SK-N-SH (cell line): ENCODE results near the gene SPOP. TPM values are rescaled to one million over a fixed set of nuclear protein-coding genes. Genes with fewer than 3 reads are reported as not detected.
A peak's percentile ranks its signal among the peaks of the same experiment; 100 is the strongest.

Experiments used
- CTCF ChIA-PET: fragments of 300-600, 350-600 bp; formaldehyde crosslinking; extraction: SDS; loops from one replicate; lab custom pipeline; 2021; lab: Yijun Ruan, JAX
- POLR2A ChIA-PET: fragments of 350-600 bp; sonication (Branson Sonifier 250); formaldehyde crosslinking; extraction: SDS; loops from one replicate; lab custom pipeline; 2020; ENCODE audit warnings: antibody characterized with exemption, inconsistent platforms; lab: Yijun Ruan, JAX
- DNase-seq: peaks from one replicate; pipeline ENCODE4 v3.0.0; 2012
- H2AFZ ChIP-seq: fragments of 200-600 bp; sonication (generic); 2 replicates; pipeline ENCODE4 v1.8.1; 2016; ENCODE audit warnings: antibody characterized with exemption, mild to moderate bottlenecking, low read depth
- H3F3A ChIP-seq: fragments of 200-600 bp; sonication (generic); replicated peaks from 2 replicates; pipeline ENCODE3; 2016; ENCODE audit warnings: antibody characterized with exemption, mild to moderate bottlenecking; ENCODE audit not compliant: insufficient read depth
- H3K27ac ChIP-seq, 2 experiments: fragments of 200-500 bp in 1 of 2; fragments of 200-600 bp in 1 of 2; sonication (Bioruptor generic) in 1 of 2; sonication (generic), shearing (Covaris generic) in 1 of 2; 2 replicates each; pipeline versions ENCODE4 v1.5.1 to v1.6.1; 2014 to 2016; ENCODE audit warnings: low read depth in 2 of 2, inconsistent platforms in 1 of 2, low read length in 1 of 2, mild to moderate bottlenecking in 1 of 2, mixed read lengths in 1 of 2
- H3K27me3 ChIP-seq: fragments of 200-600 bp; sonication (generic), shearing (Covaris generic); 2 replicates; pipeline ENCODE4 v1.6.1; 2016; ENCODE audit warnings: mixed run types; ENCODE audit not compliant: insufficient read depth
- H3K36me3 ChIP-seq, 2 experiments: fragments of 200-500 bp in 1 of 2; fragments of 200-600 bp in 1 of 2; sonication (Bioruptor generic) in 1 of 2; sonication (generic) in 1 of 2; replicated peaks in 1 of 2; 2 replicates each; pipeline versions ENCODE3 to v1.5.1; 2014 to 2016; ENCODE audit warnings: low read length in 1 of 2, mild to moderate bottlenecking in 1 of 2; ENCODE audit not compliant: insufficient read depth in 2 of 2, control insufficient read depth in 1 of 2
- H3K4me1 ChIP-seq, 2 experiments: fragments of 200-500 bp in 1 of 2; fragments of 200-600 bp in 1 of 2; sonication (Bioruptor generic) in 1 of 2; sonication (generic), shearing (Covaris generic) in 1 of 2; 2 replicates each; pipeline versions ENCODE4 v1.5.1 to v1.6.1; 2014 to 2016; ENCODE audit warnings: low read depth in 1 of 2, low read length in 1 of 2, mixed run types in 1 of 2; ENCODE audit not compliant: insufficient read depth in 2 of 2, control insufficient read depth in 1 of 2
- H3K4me2 ChIP-seq: fragments of 200-600 bp; sonication (generic), shearing (Covaris generic); 2 replicates; pipeline ENCODE4 v1.6.1; 2017; ENCODE audit warnings: mixed run types
- H3K4me3 ChIP-seq, 2 experiments: fragments of 200-500 bp in 1 of 2; fragments of 200-600 bp in 1 of 2; sonication (Bioruptor generic) in 1 of 2; sonication (generic), shearing (Covaris generic) in 1 of 2; 2 replicates each; pipeline versions ENCODE4 v1.5.1 to v1.8.1; 2014 to 2016; ENCODE audit warnings: low read depth in 2 of 2, inconsistent platforms in 1 of 2, low read length in 1 of 2, mild to moderate bottlenecking in 1 of 2, mixed read lengths in 1 of 2, moderate library complexity in 1 of 2
- H3K79me2 ChIP-seq: fragments of 200-600 bp; sonication (generic); 2 replicates; pipeline ENCODE4 v1.8.1; 2017; ENCODE audit warnings: mild to moderate bottlenecking; ENCODE audit not compliant: insufficient read depth
- H3K9ac ChIP-seq: fragments of 200-600 bp; sonication (generic); 2 replicates; pipeline ENCODE4 v1.6.1; 2017; ENCODE audit warnings: mixed run types
- H3K9me2 ChIP-seq: fragments of 200-600 bp; sonication (generic); 2 replicates; pipeline ENCODE4 v1.6.1; 2017; ENCODE audit warnings: mixed run types
- H3K9me3 ChIP-seq: fragments of 200-600 bp; sonication (generic); 2 replicates; pipeline ENCODE4 v1.6.1; 2017; ENCODE audit warnings: mixed run types, mild to moderate bottlenecking, moderate library complexity
- H4K20me1 ChIP-seq: fragments of 200-600 bp; sonication (generic); 2 replicates; pipeline ENCODE4 v1.6.1; 2017; ENCODE audit warnings: mild to moderate bottlenecking, mixed run types; ENCODE audit not compliant: insufficient read depth
- ELF1 ChIP-seq: IDR thresholded peaks from 2 replicates; pipeline ENCODE4 v1.4.0; 2012
- EP300 ChIP-seq, 2 experiments: IDR thresholded peaks; 2 replicates each; pipeline versions ENCODE4 v1.4.0 to v1.6.1; 2012; ENCODE audit warnings: borderline replicate concordance in 1 of 2, low read depth in 1 of 2, low read length in 1 of 2
- EZH2phosphoT487 ChIP-seq: fragments of 200-600 bp; sonication (generic); IDR thresholded peaks from 2 replicates; pipeline ENCODE4 v1.6.1; 2017; ENCODE audit warnings: low read depth, mixed run types, mild to moderate bottlenecking, antibody characterized with exemption, moderate library complexity, borderline replicate concordance
- FOSL2 ChIP-seq: IDR thresholded peaks from 2 replicates; pipeline ENCODE4 v1.4.0; 2012; ENCODE audit warnings: low read depth, mild to moderate bottlenecking, moderate library complexity, borderline replicate concordance
- FOXJ3 ChIP-seq: sonication (generic); formaldehyde crosslinking; IDR thresholded peaks from 2 replicates; pipeline ENCODE4 v1.5.1; 2020; ENCODE audit warnings: mild to moderate bottlenecking, missing genetic modification reagents
- GABPA ChIP-seq: IDR thresholded peaks from 2 replicates; pipeline ENCODE4 v1.4.0; 2012; ENCODE audit warnings: low read depth, mild to moderate bottlenecking
- GATA2 ChIP-seq: sonication (generic); formaldehyde crosslinking; IDR thresholded peaks from 2 replicates; pipeline ENCODE4 v1.5.0; 2020; ENCODE audit warnings: mild to moderate bottlenecking, missing genetic modification reagents
- JUND ChIP-seq: IDR thresholded peaks from 2 replicates; pipeline ENCODE4 v1.4.0; 2012
- MEF2A ChIP-seq: IDR thresholded peaks from 2 replicates; pipeline ENCODE4 v1.4.0; 2012; ENCODE audit warnings: low read depth, borderline replicate concordance
- RAD21 ChIP-seq: IDR thresholded peaks from 2 replicates; pipeline ENCODE4 v1.6.1; 2012; ENCODE audit warnings: mild to moderate bottlenecking, low read length
- RCOR1 ChIP-seq: fragments of 150-350 bp; IDR thresholded peaks from 2 replicates; pipeline ENCODE4 v1.6.1; 2017; ENCODE audit warnings: antibody characterized with exemption, low read length
- TAF1 ChIP-seq: IDR thresholded peaks from 2 replicates; pipeline ENCODE4 v1.6.1; 2012; ENCODE audit warnings: low read depth, mild to moderate bottlenecking, low read length, moderate library complexity, borderline replicate concordance
- TEAD4 ChIP-seq: IDR thresholded peaks from 2 replicates; pipeline ENCODE4 v1.4.0; 2012; ENCODE audit warnings: mild to moderate bottlenecking, borderline replicate concordance; ENCODE audit not compliant: insufficient read depth
- YY1 ChIP-seq: IDR thresholded peaks from 2 replicates; pipeline ENCODE4 v1.4.0; 2012; ENCODE audit warnings: low read depth, mild to moderate bottlenecking
- WGBS: methylation state at CpG from one replicate; pipeline ENCODE4 v1.1.6; 2017; ENCODE audit warnings: low lambda C conversion rate; 5-methylcytosine and 5-hydroxymethylcytosine counted together
- polyA plus RNA-seq, 3 experiments: library from polyadenylated mRNA; depleted of rRNA; stranded (reverse); fragments of >200 nt; gene quantifications; 2 replicates each; pipeline ENCODE4 v1.2.3, GENCODE V29; 2012
- TF ChIP-seq, protein P1 (sequence below): fragments of 150-350 bp; IDR thresholded peaks from 2 replicates; pipeline ENCODE4 v1.6.1; 2016; ENCODE audit warnings: mild to moderate bottlenecking, low read depth, low read length
- TF ChIP-seq, protein P2 (sequence below): IDR thresholded peaks from 2 replicates; pipeline ENCODE4; 2012
- TF ChIP-seq, protein P3 (sequence below): IDR thresholded peaks from 2 replicates; pipeline ENCODE4 v1.6.1; 2012; ENCODE audit warnings: mild to moderate bottlenecking, low read depth, low read length, moderate library complexity
- TF ChIP-seq, protein P4 (sequence below): IDR thresholded peaks from 2 replicates; pipeline ENCODE4 v1.4.0; 2012; ENCODE audit warnings: low read depth, borderline replicate concordance
- TF ChIP-seq, protein P5 (sequence below): fragments of 150-350 bp; IDR thresholded peaks from 2 replicates; pipeline ENCODE4 v1.6.1; 2017; ENCODE audit warnings: antibody characterized with exemption, low read length, low read depth, borderline replicate concordance
- TF ChIP-seq, protein P6 (sequence below): IDR thresholded peaks from 2 replicates; pipeline ENCODE4 v1.4.0; 2012; ENCODE audit warnings: low read depth, borderline replicate concordance

Gene SPOP
- polyA plus RNA-seq, 1 of the 3 experiments (the other 2 are of a cell fraction) = 54.0 TPM

DNA sequence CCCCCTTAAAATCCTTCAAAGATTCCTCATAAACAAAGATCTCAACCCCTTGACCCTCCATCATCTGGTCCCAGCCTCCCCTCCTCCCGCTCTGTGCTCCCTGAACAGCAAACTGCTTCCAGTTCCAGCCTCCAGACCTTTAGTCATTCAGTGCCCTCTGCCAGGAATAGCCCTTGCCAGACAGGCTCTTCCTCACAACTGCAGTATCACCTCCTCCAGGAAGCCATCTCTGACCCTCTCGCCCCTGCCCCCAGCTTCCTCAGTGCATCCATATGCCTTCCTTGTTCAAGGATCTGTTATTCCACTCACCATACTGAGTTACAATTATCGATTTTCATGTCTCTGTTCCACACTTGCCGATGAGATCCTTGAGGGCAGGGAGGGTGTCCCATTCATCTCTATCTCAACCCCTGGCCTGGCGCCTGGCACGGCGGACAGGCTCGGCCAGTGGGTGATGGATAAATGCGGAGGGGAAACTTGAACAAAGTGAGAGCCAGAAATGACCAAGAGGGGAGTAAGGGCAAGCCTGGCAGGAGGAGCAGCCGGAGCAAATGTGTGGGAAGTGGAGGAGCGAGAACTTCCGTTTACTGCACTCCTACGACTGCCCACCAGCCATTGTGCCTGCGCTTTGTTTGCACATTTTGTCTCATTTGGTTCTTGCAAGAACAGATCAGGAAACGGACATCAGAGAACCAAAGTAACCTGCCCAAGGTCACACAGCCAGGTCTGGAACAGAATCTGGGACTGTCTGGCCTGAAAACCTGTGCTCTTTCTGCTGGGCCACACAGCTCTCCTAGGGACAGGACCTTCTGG, 104.2 kb downstream of the SPOP start:
- Histone ChIP-seq H3K79me2 (no peaks in the 10 kb centered on the region), H3K9ac (no peak overlapping the region), H3K4me3 (no peak overlapping the region), H3K36me3 (no peaks in the 10 kb centered on the region), H3K4me2 (no peak overlapping the region), H4K20me1 (no peaks in the 10 kb centered on the region), H3K27me3 (peaks cover 15% of the 10 kb centered on the region; the same call in 1 of the 2 replicates), H3K9me3 (no peaks in the 10 kb centered on the region), H3K27ac (no peak overlapping the region), H3F3A (peaks cover 23% of the 10 kb centered on the region), H3K4me1 (peaks cover 3 to 19% of the 10 kb centered on the region in 2 experiments; a peak in 2 of 4 replicates), H2AFZ (no peak overlapping the region), H3K9me2 (no peaks in the 10 kb centered on the region)
- ChIA-PET POLR2A (no interaction called here), CTCF (interaction anchor here (0.9 to 48.9 kb wide), 11 partner anchors 15 to 424 kb away, joined by 3 to 2107 read pairs (median 17); partner anchors contain the start of genes SLC35B1 and SPOP)
- WGBS = 54% methylated on average over 15 of the region's 15 CpGs
- no peak for TF ChIP-seq FOSL2
- TF ChIP-seq RAD21 = no peak
- no peak for TF ChIP-seq EZH2phosphoT487
- no peak for TF ChIP-seq GABPA
- TF ChIP-seq ELF1 = no peak
- TF ChIP-seq, protein P1, sequence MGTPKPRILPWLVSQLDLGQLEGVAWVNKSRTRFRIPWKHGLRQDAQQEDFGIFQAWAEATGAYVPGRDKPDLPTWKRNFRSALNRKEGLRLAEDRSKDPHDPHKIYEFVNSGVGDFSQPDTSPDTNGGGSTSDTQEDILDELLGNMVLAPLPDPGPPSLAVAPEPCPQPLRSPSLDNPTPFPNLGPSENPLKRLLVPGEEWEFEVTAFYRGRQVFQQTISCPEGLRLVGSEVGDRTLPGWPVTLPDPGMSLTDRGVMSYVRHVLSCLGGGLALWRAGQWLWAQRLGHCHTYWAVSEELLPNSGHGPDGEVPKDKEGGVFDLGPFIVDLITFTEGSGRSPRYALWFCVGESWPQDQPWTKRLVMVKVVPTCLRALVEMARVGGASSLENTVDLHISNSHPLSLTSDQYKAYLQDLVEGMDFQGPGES = no peak
- TF ChIP-seq RCOR1 = no peak
- TF ChIP-seq, protein P2, sequence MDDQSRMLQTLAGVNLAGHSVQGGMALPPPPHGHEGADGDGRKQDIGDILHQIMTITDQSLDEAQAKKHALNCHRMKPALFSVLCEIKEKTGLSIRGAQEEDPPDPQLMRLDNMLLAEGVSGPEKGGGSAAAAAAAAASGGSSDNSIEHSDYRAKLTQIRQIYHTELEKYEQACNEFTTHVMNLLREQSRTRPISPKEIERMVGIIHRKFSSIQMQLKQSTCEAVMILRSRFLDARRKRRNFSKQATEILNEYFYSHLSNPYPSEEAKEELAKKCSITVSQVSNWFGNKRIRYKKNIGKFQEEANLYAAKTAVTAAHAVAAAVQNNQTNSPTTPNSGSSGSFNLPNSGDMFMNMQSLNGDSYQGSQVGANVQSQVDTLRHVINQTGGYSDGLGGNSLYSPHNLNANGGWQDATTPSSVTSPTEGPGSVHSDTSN = no peak
- no peak for TF ChIP-seq FOXJ3 (CRISPR knock-in tag)
- no peak for TF ChIP-seq TEAD4
- TF ChIP-seq EP300 (IDR thresholded peaks at IDR 0.05; ENCODE audit: borderline replicate concordance in 1 of 2, low read depth in 1 of 2, low read length in 1 of 2) = no peak
- no peak for TF ChIP-seq YY1
- TF ChIP-seq, protein P3, sequence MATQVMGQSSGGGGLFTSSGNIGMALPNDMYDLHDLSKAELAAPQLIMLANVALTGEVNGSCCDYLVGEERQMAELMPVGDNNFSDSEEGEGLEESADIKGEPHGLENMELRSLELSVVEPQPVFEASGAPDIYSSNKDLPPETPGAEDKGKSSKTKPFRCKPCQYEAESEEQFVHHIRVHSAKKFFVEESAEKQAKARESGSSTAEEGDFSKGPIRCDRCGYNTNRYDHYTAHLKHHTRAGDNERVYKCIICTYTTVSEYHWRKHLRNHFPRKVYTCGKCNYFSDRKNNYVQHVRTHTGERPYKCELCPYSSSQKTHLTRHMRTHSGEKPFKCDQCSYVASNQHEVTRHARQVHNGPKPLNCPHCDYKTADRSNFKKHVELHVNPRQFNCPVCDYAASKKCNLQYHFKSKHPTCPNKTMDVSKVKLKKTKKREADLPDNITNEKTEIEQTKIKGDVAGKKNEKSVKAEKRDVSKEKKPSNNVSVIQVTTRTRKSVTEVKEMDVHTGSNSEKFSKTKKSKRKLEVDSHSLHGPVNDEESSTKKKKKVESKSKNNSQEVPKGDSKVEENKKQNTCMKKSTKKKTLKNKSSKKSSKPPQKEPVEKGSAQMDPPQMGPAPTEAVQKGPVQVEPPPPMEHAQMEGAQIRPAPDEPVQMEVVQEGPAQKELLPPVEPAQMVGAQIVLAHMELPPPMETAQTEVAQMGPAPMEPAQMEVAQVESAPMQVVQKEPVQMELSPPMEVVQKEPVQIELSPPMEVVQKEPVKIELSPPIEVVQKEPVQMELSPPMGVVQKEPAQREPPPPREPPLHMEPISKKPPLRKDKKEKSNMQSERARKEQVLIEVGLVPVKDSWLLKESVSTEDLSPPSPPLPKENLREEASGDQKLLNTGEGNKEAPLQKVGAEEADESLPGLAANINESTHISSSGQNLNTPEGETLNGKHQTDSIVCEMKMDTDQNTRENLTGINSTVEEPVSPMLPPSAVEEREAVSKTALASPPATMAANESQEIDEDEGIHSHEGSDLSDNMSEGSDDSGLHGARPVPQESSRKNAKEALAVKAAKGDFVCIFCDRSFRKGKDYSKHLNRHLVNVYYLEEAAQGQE = no peak
- no peak for TF ChIP-seq TAF1
- TF ChIP-seq, protein P4, sequence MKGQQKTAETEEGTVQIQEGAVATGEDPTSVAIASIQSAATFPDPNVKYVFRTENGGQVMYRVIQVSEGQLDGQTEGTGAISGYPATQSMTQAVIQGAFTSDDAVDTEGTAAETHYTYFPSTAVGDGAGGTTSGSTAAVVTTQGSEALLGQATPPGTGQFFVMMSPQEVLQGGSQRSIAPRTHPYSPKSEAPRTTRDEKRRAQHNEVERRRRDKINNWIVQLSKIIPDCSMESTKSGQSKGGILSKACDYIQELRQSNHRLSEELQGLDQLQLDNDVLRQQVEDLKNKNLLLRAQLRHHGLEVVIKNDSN = no peak
- no peak for TF ChIP-seq GATA2 (CRISPR knock-in tag)
- TF ChIP-seq JUND = no peak
- TF ChIP-seq, protein P5, sequence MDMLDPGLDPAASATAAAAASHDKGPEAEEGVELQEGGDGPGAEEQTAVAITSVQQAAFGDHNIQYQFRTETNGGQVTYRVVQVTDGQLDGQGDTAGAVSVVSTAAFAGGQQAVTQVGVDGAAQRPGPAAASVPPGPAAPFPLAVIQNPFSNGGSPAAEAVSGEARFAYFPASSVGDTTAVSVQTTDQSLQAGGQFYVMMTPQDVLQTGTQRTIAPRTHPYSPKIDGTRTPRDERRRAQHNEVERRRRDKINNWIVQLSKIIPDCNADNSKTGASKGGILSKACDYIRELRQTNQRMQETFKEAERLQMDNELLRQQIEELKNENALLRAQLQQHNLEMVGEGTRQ = no peak
- TF ChIP-seq, protein P6, sequence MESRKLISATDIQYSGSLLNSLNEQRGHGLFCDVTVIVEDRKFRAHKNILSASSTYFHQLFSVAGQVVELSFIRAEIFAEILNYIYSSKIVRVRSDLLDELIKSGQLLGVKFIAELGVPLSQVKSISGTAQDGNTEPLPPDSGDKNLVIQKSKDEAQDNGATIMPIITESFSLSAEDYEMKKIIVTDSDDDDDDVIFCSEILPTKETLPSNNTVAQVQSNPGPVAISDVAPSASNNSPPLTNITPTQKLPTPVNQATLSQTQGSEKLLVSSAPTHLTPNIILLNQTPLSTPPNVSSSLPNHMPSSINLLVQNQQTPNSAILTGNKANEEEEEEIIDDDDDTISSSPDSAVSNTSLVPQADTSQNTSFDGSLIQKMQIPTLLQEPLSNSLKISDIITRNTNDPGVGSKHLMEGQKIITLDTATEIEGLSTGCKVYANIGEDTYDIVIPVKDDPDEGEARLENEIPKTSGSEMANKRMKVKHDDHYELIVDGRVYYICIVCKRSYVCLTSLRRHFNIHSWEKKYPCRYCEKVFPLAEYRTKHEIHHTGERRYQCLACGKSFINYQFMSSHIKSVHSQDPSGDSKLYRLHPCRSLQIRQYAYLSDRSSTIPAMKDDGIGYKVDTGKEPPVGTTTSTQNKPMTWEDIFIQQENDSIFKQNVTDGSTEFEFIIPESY = no peak
- TF ChIP-seq MEF2A = no peak
- peak; percentile 11 for DNase-seq
